ENCODE measurements around the gene ERBIN. TPM values are rescaled to one million over a fixed set of nuclear protein-coding genes. Genes with fewer than 3 reads are reported as not detected.
"Not testable (repeated sequence)": the region's sequence is repeated elsewhere in the genome, so short reads cannot be mapped to it uniquely, and the experiment has no call there.

The ERBIN gene
- total RNA-seq, 1 donor from 2014 or later, result 38.0 TPM

GRCh38 chr5:65913519-65913918 lies 12.9 kb upstream of the ERBIN start:
- intact Hi-C loops (cut with micrococcal nuclease), result no loop called here
- H3K4me1 ChIP-seq, result no peaks in the 10 kb centered on the region
- H3K36me3 ChIP-seq, result no peaks in the 10 kb centered on the region
- H3K9me3 ChIP-seq (replicated peaks), result no peaks in the 10 kb centered on the region
- no peak overlapping the region for H3K4me3 ChIP-seq
- no peak for TF ChIP-seq CTCF (IDR thresholded peaks at IDR 0.05; ENCODE audit: borderline replicate concordance)
- no peak overlapping the region for H3K27ac ChIP-seq (replicated peaks)
- DNase-seq, result no peak
- H3K27me3 ChIP-seq (ENCODE audit: low read depth), result no peaks in the 10 kb centered on the region

GRCh38 chr5:65914641-65915196 lies 11.7 kb upstream of the ERBIN start:
- H3K27ac ChIP-seq (replicated peaks), result no peak overlapping the region
- no peaks in the 10 kb centered on the region for H3K27me3 ChIP-seq (ENCODE audit: low read depth)
- intact Hi-C loops (cut with micrococcal nuclease), result no loop called here
- H3K36me3 ChIP-seq, result no peaks in the 10 kb centered on the region
- no peak for TF ChIP-seq CTCF (IDR thresholded peaks at IDR 0.05; ENCODE audit: borderline replicate concordance)
- no peak for DNase-seq
- no peak overlapping the region for H3K4me3 ChIP-seq
- H3K9me3 ChIP-seq (replicated peaks), result no peaks in the 10 kb centered on the region
- H3K4me1 ChIP-seq, result peaks cover 3% of the 10 kb centered on the region

- H3K27ac ChIP-seq (replicated peaks); H3K4me3 ChIP-seq; DNase-seq; intact Hi-C loops (cut with micrococcal nuclease); H3K36me3 ChIP-seq; H3K4me1 ChIP-seq; H3K9me3 ChIP-seq (replicated peaks); H3K27me3 ChIP-seq (ENCODE audit: low read depth): not testable (repeated sequence)
These were observed 10.7 kb upstream of the ERBIN start for GRCh38 chr5:65915661-65916060.

- intact Hi-C loops (cut with micrococcal nuclease), result no loop called here
- no peaks in the 10 kb centered on the region for H3K36me3 ChIP-seq
- H3K27ac ChIP-seq (replicated peaks), result no peak overlapping the region
- H3K9me3 ChIP-seq (replicated peaks), result no peaks in the 10 kb centered on the region
- no peak for TF ChIP-seq CTCF (IDR thresholded peaks at IDR 0.05; ENCODE audit: borderline replicate concordance)
- H3K4me3 ChIP-seq, result no peak overlapping the region
- H3K4me1 ChIP-seq, result peaks cover 4% of the 10 kb centered on the region
- DNase-seq, result no peak
- no peaks in the 10 kb centered on the region for H3K27me3 ChIP-seq (ENCODE audit: low read depth)
These were observed 10.3 kb upstream of the ERBIN start for GRCh38 chr5:65916066-65916465.

- H3K36me3 ChIP-seq, result no peaks in the 10 kb centered on the region
- peaks cover 4% of the 10 kb centered on the region for H3K4me1 ChIP-seq
- no peak overlapping the region for H3K27ac ChIP-seq (replicated peaks)
- DNase-seq, result no peak
- intact Hi-C loops (cut with micrococcal nuclease), result no loop called here
- no peaks in the 10 kb centered on the region for H3K9me3 ChIP-seq (replicated peaks)
- no peaks in the 10 kb centered on the region for H3K27me3 ChIP-seq (ENCODE audit: low read depth)
- H3K4me3 ChIP-seq, result no peak overlapping the region
- no peak for TF ChIP-seq CTCF (IDR thresholded peaks at IDR 0.05; ENCODE audit: borderline replicate concordance)
These were observed 9.7 kb upstream of the ERBIN start for GRCh38 chr5:65916636-65917035.

GRCh38 chr5:65919773-65920172 lies 6.6 kb upstream of the ERBIN start:
- H3K9me3 ChIP-seq (replicated peaks), result no peaks in the 10 kb centered on the region
- no peak for TF ChIP-seq CTCF (IDR thresholded peaks at IDR 0.05; ENCODE audit: borderline replicate concordance)
- no peak overlapping the region for H3K4me3 ChIP-seq
- no peaks in the 10 kb centered on the region for H3K36me3 ChIP-seq
- peaks cover 14% of the 10 kb centered on the region for H3K4me1 ChIP-seq
- intact Hi-C loops (cut with micrococcal nuclease), result loop anchor here (10.0 kb wide), 1 partner anchor 95 kb away; no protein-coding TSS in a partner anchor
- H3K27ac ChIP-seq (replicated peaks), result no peak overlapping the region
- DNase-seq, result no peak
- H3K27me3 ChIP-seq (ENCODE audit: low read depth), result no peaks in the 10 kb centered on the region

All from left ventricle myocardium inferior (tissue), 1 donor.